Lower leg skin (tissue), 3 donors: Measurements from ENCODE around the gene SRGAP1.

ENCODE experiments used
- CTCF ChIP-seq, 3 donors: fragments of 450-650 bp; IDR thresholded peaks; one replicate each; pipeline ENCODE4 v1.5.1; 2016; ENCODE audit warnings: antibody characterized with exemption in 3 of 3, mild to moderate bottlenecking in 3 of 3, moderate library complexity in 2 of 3
- POLR2A ChIP-seq, 2 donors: fragments of 450-650 bp; IDR thresholded peaks; one replicate each; pipeline ENCODE4 v1.6.1; 2016 to 2017; ENCODE audit warnings: antibody characterized with exemption in 2 of 2, mild to moderate bottlenecking in 1 of 2, moderate library complexity in 1 of 2

- TF ChIP-seq CTCF (IDR thresholded peaks at IDR 0.05) (no peak), POLR2A (IDR thresholded peaks at IDR 0.05) (no peak)
Observed at GRCh38 chr12:64171715-64172114, 327.2 kb downstream of the SRGAP1 start.
